ENCODE measurements around the gene CABLES1. TPM values are rescaled to one million over a fixed set of nuclear protein-coding genes. Genes with fewer than 3 reads are reported as not detected.

The CABLES1 gene
- total RNA-seq, 4 donors from 2014 or later = 0.58 to 1.6 (median 1.3) TPM

DNA sequence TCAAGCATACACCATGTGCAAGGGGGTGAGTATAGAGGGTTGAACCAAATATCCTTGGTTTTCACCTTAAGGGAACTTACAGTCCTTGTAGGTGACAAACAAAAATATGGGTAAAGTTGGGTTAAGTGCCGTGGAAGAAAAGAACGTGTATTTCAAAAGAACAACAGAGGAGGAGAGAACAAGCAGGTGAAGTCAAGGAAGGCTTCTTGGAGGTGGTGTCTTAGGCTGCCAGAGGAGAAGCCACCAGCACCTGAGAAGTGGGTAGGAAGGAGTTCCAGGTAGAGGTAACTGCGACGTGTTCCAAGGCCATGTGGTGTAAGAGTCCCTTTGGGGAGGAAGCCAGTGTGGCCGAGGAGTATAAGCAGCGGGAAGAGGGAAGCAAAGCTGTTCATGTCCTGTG is 27.2 kb downstream of the CABLES1 start:
- no peaks in the 10 kb centered on the region for H3K9me3 ChIP-seq
- no peak for ATAC-seq
- TF ChIP-seq POLR2A (IDR thresholded peaks at IDR 0.05) (no peak), CTCF (IDR thresholded peaks at IDR 0.05 in 4 of 5, conservative IDR thresholded peaks at IDR 0.05 in 1 of 5) (no peak)
- intact Hi-C loops (cut with DNase I; ENCODE audit: low total_unique reads) = no loop called here
- no peak overlapping the region for H3K27ac ChIP-seq
- H3K4me1 ChIP-seq = no peaks in the 10 kb centered on the region
- H3K36me3 ChIP-seq = no peaks in the 10 kb centered on the region
- H3K27me3 ChIP-seq = no peaks in the 10 kb centered on the region
- H3K4me3 ChIP-seq = no peak overlapping the region
- in situ Hi-C loops (cut with MboI; ENCODE audit: low sequenced_read_pairs in 4 of 4) = no loop called here
- DNase-seq = no peak

DNA sequence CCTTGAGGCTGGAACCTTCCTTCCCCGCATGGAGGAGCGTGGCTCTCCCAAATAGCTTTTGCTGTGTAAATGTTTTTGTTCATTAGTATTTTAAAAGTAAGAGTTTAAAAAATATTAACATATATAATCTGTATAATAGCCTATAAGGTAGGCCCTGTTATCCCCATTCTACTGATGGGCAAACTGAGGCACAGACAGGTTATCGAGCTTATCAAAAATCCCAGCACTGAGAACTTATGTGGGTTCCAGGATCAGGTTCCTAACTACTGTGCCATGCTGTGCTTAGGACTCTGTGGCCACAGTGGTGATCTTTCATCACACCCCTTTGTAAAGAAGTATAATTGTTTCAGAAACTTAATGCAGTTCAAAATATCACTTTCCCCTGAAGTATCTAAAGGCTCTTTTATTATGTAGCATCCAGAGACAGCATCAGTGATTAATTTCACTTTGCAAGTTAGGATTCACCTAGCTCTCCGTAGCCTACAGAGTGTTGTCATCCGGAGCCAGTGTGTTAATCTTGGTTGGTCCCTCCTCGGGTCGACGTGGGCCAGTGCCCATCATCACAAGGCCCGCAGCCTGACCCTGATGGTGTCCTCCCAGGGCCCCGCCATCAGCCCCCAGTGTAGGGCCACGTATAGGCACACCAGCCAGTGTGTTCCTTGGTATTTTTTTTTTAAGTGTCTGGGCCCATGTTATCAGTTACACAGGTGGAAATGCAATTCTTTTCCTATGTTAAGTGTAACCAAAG is 28.7 kb downstream of the CABLES1 start:
- TF ChIP-seq POLR2A (IDR thresholded peaks at IDR 0.05) (no peak), CTCF (IDR thresholded peaks at IDR 0.05 in 4 of 5, conservative IDR thresholded peaks at IDR 0.05 in 1 of 5) (no peak)
- DNase-seq (no peak), ATAC-seq (no peak)
- intact Hi-C loops (cut with DNase I; ENCODE audit: low total_unique reads) (no loop called here), in situ Hi-C loops (cut with MboI; ENCODE audit: low sequenced_read_pairs in 4 of 4) (no loop called here)
- no peak overlapping the region for H3K4me3 ChIP-seq
- H3K27ac ChIP-seq = no peak overlapping the region
- H3K4me1 ChIP-seq = no peaks in the 10 kb centered on the region
- no peaks in the 10 kb centered on the region for H3K36me3 ChIP-seq
- H3K27me3 ChIP-seq = no peaks in the 10 kb centered on the region
- no peaks in the 10 kb centered on the region for H3K9me3 ChIP-seq

DNA sequence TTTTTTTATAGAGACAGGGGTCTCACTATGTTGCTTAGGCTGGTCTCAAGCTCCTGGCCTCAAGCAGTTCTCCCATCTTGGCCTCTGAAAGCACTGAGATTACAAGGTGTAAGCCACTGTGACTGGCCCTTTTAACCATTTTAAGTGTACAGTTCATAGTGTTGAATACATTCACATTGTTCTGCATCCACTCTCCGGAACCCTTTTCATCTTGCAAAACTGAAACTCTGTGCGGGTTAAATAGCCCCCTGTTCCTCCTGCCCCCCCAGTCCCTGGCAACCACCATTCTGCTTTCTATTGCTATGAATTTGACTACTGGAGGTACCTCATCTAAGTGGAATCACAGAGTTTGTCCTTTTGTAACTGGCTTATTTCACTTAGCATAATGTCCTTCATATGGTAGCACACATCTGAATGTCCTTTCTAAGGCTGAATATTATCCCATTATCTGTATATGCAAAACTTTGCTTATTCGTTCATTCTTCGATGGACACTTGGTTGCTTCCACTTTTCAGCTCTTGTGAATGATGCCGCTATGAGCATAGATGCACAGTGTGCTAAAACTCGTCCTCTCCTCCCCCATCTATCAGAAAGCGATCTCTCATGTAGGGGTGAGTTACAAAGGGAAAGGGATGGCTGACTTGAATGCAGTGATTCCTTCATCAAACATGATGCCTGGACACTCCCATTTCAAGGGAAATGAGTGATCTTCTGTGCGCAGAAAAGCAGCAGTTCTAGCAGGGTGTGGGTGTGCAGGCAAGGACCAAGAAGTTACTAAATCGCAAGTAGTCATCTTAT is 30.2 kb downstream of the CABLES1 start:
- Histone ChIP-seq H3K4me3 (no peak overlapping the region), H3K9me3 (no peaks in the 10 kb centered on the region), H3K4me1 (no peaks in the 10 kb centered on the region), H3K27ac (no peak overlapping the region), H3K36me3 (no peaks in the 10 kb centered on the region), H3K27me3 (no peaks in the 10 kb centered on the region)
- intact Hi-C loops (cut with DNase I; ENCODE audit: low total_unique reads) = no loop called here
- no peak for ATAC-seq
- no peak for DNase-seq
- TF ChIP-seq CTCF (IDR thresholded peaks at IDR 0.05 in 4 of 5, conservative IDR thresholded peaks at IDR 0.05 in 1 of 5) (no peak), POLR2A (IDR thresholded peaks at IDR 0.05) (no peak)
- in situ Hi-C loops (cut with MboI; ENCODE audit: low sequenced_read_pairs in 4 of 4) = no loop called here

GRCh38 chr18:23166891-23167541 is 31.7 kb downstream of the CABLES1 start:
- TF ChIP-seq CTCF (IDR thresholded peaks at IDR 0.05 in 4 of 5, conservative IDR thresholded peaks at IDR 0.05 in 1 of 5) = no peak
- no peak for TF ChIP-seq POLR2A (IDR thresholded peaks at IDR 0.05)
- H3K36me3 ChIP-seq = no peaks in the 10 kb centered on the region
- DNase-seq = no peak
- no peak for ATAC-seq
- intact Hi-C loops (cut with DNase I; ENCODE audit: low total_unique reads) (no loop called here), in situ Hi-C loops (cut with MboI; ENCODE audit: low sequenced_read_pairs in 4 of 4) (no loop called here)
- no peak overlapping the region for H3K4me3 ChIP-seq
- no peaks in the 10 kb centered on the region for H3K4me1 ChIP-seq
- H3K27ac ChIP-seq = no peak overlapping the region
- no peaks in the 10 kb centered on the region for H3K9me3 ChIP-seq
- no peaks in the 10 kb centered on the region for H3K27me3 ChIP-seq
